GM19351 (cell line): ENCODE data around the gene PHF8.
A peak's percentile ranks its signal among the peaks of the same experiment; 100 is the strongest.

Experiments used
- ATAC-seq: cut with Tn5 transposase; IDR thresholded peaks from one replicate; pipeline ENCODE4 v1.9.1; 2021; ENCODE audit warnings: mild to moderate bottlenecking, moderate library complexity; ENCODE audit not compliant: unreplicated experiment

The PHF8 gene

GRCh38 chrX:54044126-54044876, at the start of gene PHF8:
Gene PHF8 (minus strand): TSS chrX:54044473. CDS start chrX:54042728, 1,745 bp downstream.
- peak; percentile 80 for ATAC-seq

GRCh38 chrX:54093571-54093970, 49.3 kb upstream of the PHF8 start:
- ATAC-seq, result no peak

GRCh38 chrX:54093159-54093558, 48.9 kb upstream of the PHF8 start:
- ATAC-seq, result no peak

- no peak for ATAC-seq
Observed at GRCh38 chrX:54090880-54091279, 46.6 kb upstream of the PHF8 start.

GRCh38 chrX:54089191-54089590, 44.9 kb upstream of the PHF8 start:
- ATAC-seq, result no peak

GRCh38 chrX:54087661-54088060, 43.4 kb upstream of the PHF8 start:
- no peak for ATAC-seq

GRCh38 chrX:54085666-54086065, 41.4 kb upstream of the PHF8 start:
- ATAC-seq, result no peak

- ATAC-seq, result no peak
Observed at GRCh38 chrX:54076903-54077302, 32.6 kb upstream of the PHF8 start.

- no peak for ATAC-seq
Observed at GRCh38 chrX:54074826-54075225, 30.6 kb upstream of the PHF8 start.

- no peak for ATAC-seq
Observed at GRCh38 chrX:54067766-54068165, 23.5 kb upstream of the PHF8 start.

- ATAC-seq, result no peak
Observed at GRCh38 chrX:54066841-54067240, 22.6 kb upstream of the PHF8 start.

GRCh38 chrX:54064564-54064963, 20.3 kb upstream of the PHF8 start:
- ATAC-seq, result no peak

- no peak for ATAC-seq
Observed at GRCh38 chrX:54063361-54063760, 19.1 kb upstream of the PHF8 start.

GRCh38 chrX:54049801-54050200, 5.5 kb upstream of the PHF8 start:
- ATAC-seq, result no peak

GRCh38 chrX:54048412-54048811, 4.1 kb upstream of the PHF8 start:
- ATAC-seq, result no peak

- ATAC-seq, result no peak
Observed at GRCh38 chrX:54045563-54046228, 1.4 kb upstream of the PHF8 start.

- no peak for ATAC-seq
Observed at GRCh38 chrX:54044877-54045338, 635 bp upstream of the PHF8 start.

GRCh38 chrX:54043541-54044125, 640 bp downstream of the PHF8 start:
- no peak for ATAC-seq

- ATAC-seq, result no peak
Observed at GRCh38 chrX:54043056-54043455, 1.2 kb downstream of the PHF8 start.

GRCh38 chrX:54042609-54043021, 1.7 kb downstream of the PHF8 start:
- ATAC-seq, result no peak

GRCh38 chrX:54030329-54030728, 13.9 kb downstream of the PHF8 start:
- ATAC-seq, result no peak

GRCh38 chrX:54029529-54030143, 14.6 kb downstream of the PHF8 start:
- ATAC-seq, result no peak
